ENCODE measurements around the gene FMN1.
A peak's percentile ranks its signal among the peaks of the same experiment; 100 is the strongest.

The FMN1 gene

GRCh38 chr15:32781781-32782180 lies 412.7 kb downstream of the FMN1 start:
- ChIA-PET POLR2A (ENCODE audit: low non-redundant PET) (no interaction called here), CTCF (no interaction called here)
- H3K27ac ChIP-seq = no peak overlapping the region
- no peak for DNase-seq (ENCODE audit: low spot score)
- no peak for TF ChIP-seq CTCF (conservative IDR thresholded peaks at IDR 0.05; ENCODE audit: low read depth)

GRCh38 chr15:32778391-32779176 lies 415.9 kb downstream of the FMN1 start:
- H3K27ac ChIP-seq = no peak overlapping the region
- POLR2A ChIA-PET (ENCODE audit: low non-redundant PET) = no interaction called here
- CTCF ChIA-PET = interaction anchor here (0.6 kb wide), 1 partner anchor 94 kb away, joined by 4 read pairs; no protein-coding TSS in a partner anchor
- no peak for TF ChIP-seq CTCF (conservative IDR thresholded peaks at IDR 0.05; ENCODE audit: low read depth)
- no peak for DNase-seq (ENCODE audit: low spot score)

GRCh38 chr15:32775103-32775502 lies 419.4 kb downstream of the FMN1 start:
- DNase-seq (ENCODE audit: low spot score) = no peak
- CTCF ChIA-PET = interaction anchor here (0.6 kb wide), 1 partner anchor 1334 kb away, joined by 3 read pairs; no protein-coding TSS in a partner anchor
- H3K27ac ChIP-seq = no peak overlapping the region
- POLR2A ChIA-PET (ENCODE audit: low non-redundant PET) = no interaction called here
- TF ChIP-seq CTCF (conservative IDR thresholded peaks at IDR 0.05; ENCODE audit: low read depth) = no peak

- no peak for TF ChIP-seq CTCF (conservative IDR thresholded peaks at IDR 0.05; ENCODE audit: low read depth)
- no peak overlapping the region for H3K27ac ChIP-seq
- POLR2A ChIA-PET (ENCODE audit: low non-redundant PET) = no interaction called here
- peak; percentile 10 for DNase-seq (ENCODE audit: low spot score)
- CTCF ChIA-PET = no interaction called here
Measured at GRCh38 chr15:32774022-32774421, 420.5 kb downstream of the FMN1 start.

GRCh38 chr15:32767236-32767635 lies 427.3 kb downstream of the FMN1 start:
- H3K27ac ChIP-seq = no peak overlapping the region
- POLR2A ChIA-PET (ENCODE audit: low non-redundant PET) = no interaction called here
- CTCF ChIA-PET = no interaction called here
- TF ChIP-seq CTCF (conservative IDR thresholded peaks at IDR 0.05; ENCODE audit: low read depth) = no peak
- no peak for DNase-seq (ENCODE audit: low spot score)

- POLR2A ChIA-PET (ENCODE audit: low non-redundant PET) = no interaction called here
- H3K27ac ChIP-seq = no peak overlapping the region
- no peak for TF ChIP-seq CTCF (conservative IDR thresholded peaks at IDR 0.05; ENCODE audit: low read depth)
- no peak for DNase-seq (ENCODE audit: low spot score)
- CTCF ChIA-PET = no interaction called here
Measured at GRCh38 chr15:32766101-32766500, 428.4 kb downstream of the FMN1 start.
